Lung (tissue), 12 donors: Measurements from ENCODE around the gene TUBA1C. TPM values are rescaled to one million over a fixed set of nuclear protein-coding genes. Genes with fewer than 3 reads are reported as not detected.

Source experiments
- ATAC-seq: fragments of 200-7000 bp; cut with Tn5 transposase; one replicate; pipeline ENCODE4 v1.9.1; 2020; ENCODE audit warnings: moderate number of reproducible peaks; ENCODE audit not compliant: insufficient read depth, low FRiP score
- DNase-seq, 3 donors: peaks; one replicate each; pipeline ENCODE4 v3.0.0-alpha.2; 2013 to 2017
- H3K27ac ChIP-seq, 2 donors: one replicate each; pipeline ENCODE4 v1.5.1; 2013; ENCODE audit warnings: mild to moderate bottlenecking in 2 of 2, moderate library complexity in 2 of 2, control low read depth in 1 of 2, inconsistent platforms in 1 of 2, low read depth in 1 of 2, low read length in 1 of 2
- H3K27me3 ChIP-seq, 3 donors: one replicate each; pipeline ENCODE4 v1.5.1; 2013; ENCODE audit warnings: low read length in 2 of 3; ENCODE audit not compliant: control insufficient read depth in 3 of 3, insufficient read depth in 3 of 3
- H3K36me3 ChIP-seq, 4 donors: one replicate each; pipeline ENCODE4 v1.5.1; 2013; ENCODE audit warnings: low read length in 4 of 4, mild to moderate bottlenecking in 1 of 4, moderate library complexity in 1 of 4; ENCODE audit not compliant: control insufficient read depth in 4 of 4, insufficient read depth in 4 of 4
- H3K4me1 ChIP-seq, 5 donors: one replicate each; pipeline ENCODE4 v1.5.1; 2013; ENCODE audit warnings: low read length in 5 of 5, mild to moderate bottlenecking in 2 of 5, moderate library complexity in 1 of 5; ENCODE audit not compliant: control insufficient read depth in 5 of 5, insufficient read depth in 5 of 5
- H3K4me3 ChIP-seq: one replicate; pipeline ENCODE4 v1.5.1; 2013; ENCODE audit warnings: mild to moderate bottlenecking, control low read depth, moderate library complexity
- H3K9ac ChIP-seq, 2 donors: one replicate each; pipeline ENCODE4 v1.5.1; 2013; ENCODE audit warnings: low read length in 2 of 2, control low read depth in 1 of 2; ENCODE audit not compliant: insufficient read depth in 1 of 2
- H3K9me3 ChIP-seq, 4 donors: one replicate each; pipeline ENCODE4 v1.5.1; 2013; ENCODE audit warnings: low read length in 3 of 4, mild to moderate bottlenecking in 1 of 4, moderate library complexity in 1 of 4; ENCODE audit not compliant: control insufficient read depth in 4 of 4, insufficient read depth in 3 of 4
- CTCF ChIP-seq: IDR thresholded peaks from 2 replicates; pipeline ENCODE4 v1.5.1; 2012; ENCODE audit warnings: mild to moderate bottlenecking; ENCODE audit errors: control extremely low read depth, extremely low read depth
- WGBS, 2 donors: extraction: QIAGEN DNeasy Blood & Tissue Kit; methylation state at CpG; one replicate each; pipeline ENCODE4 v1.1.7; 2013; 5-methylcytosine and 5-hydroxymethylcytosine counted together
- polyA plus RNA-seq, 2 donors: library from polyadenylated mRNA; stranded (reverse); fragments of 200-250 nt; gene quantifications; one replicate each; pipeline ENCODE4 v1.2.1, GENCODE V29; 2013
- total RNA-seq, 2 donors: library from RNA; depleted of rRNA in 1 of 2; stranded (reverse); fragments of >200 nt in 1 of 2; gene quantifications; one replicate each; pipeline ENCODE4 v1.2.1, GENCODE V29; 2014 to 2021
- donor health status: control.
- donor health status: control.
- donor health status: Bipolar disorder and iron deficiency.
- donor health status: healthy.
- donor health status: DM: yes; HTN: yes; CAD: no.

TUBA1C gene
- total and polyA plus RNA-seq, 4 donors: 54.3 to 593 (median 201) TPM

- ATAC-seq: no peak
- Histone ChIP-seq H3K36me3 (no peaks in the 10 kb centered on the region), H3K4me1 (peaks cover 0 to 25% (median 16%) of the 10 kb centered on the region in 5 donors), H3K27ac (no peak overlapping the region), H3K4me3 (no peak overlapping the region), H3K27me3 (peaks cover 0 to 62% (median 40%) of the 10 kb centered on the region in 3 donors), H3K9me3 (no peaks in the 10 kb centered on the region), H3K9ac (no peak overlapping the region)
- no peak for DNase-seq
- WGBS, 2 donors: 42 to 58% methylated on average over 5 of the region's 5 CpGs
- no peak for TF ChIP-seq CTCF
These were observed 29.9 kb downstream of the TUBA1C start for GRCh38 chr12:49294804-49295081.

- Histone ChIP-seq H3K9ac (no peak within 1 kb of the TSS), H3K9me3 (no peaks in the 10 kb centered on the region), H3K27ac (no peak within 1 kb of the TSS), H3K4me1 (peaks cover 0 to 25% (median 16%) of the 10 kb centered on the region in 5 donors), H3K4me3 (no peak within 1 kb of the TSS), H3K36me3 (no peaks in the 10 kb centered on the region), H3K27me3 (peaks cover 0 to 62% (median 40%) of the 10 kb centered on the region in 3 donors)
- DNase-seq (peak in 2 of 3 donors; percentile 9 to 30), ATAC-seq (no peak)
- TF ChIP-seq CTCF: no peak
- WGBS, 2 donors: 8 to 22% methylated on average over 68 to 82 of the region's 82 CpGs
These were observed 30.4 kb downstream of the TUBA1C start, which contains the start of gene PRPH for GRCh38 chr12:49295082-49295936. PRPH (plus strand) TSS chr12:49295147; CDS start chr12:49295201, 54 bp downstream.

GRCh38 chr12:49296034-49296835, 31.4 kb downstream of the TUBA1C start:
- H3K36me3 ChIP-seq: no peaks in the 10 kb centered on the region
- peaks cover 0 to 62% (median 42%) of the 10 kb centered on the region in 3 donors for H3K27me3 ChIP-seq
- no peak overlapping the region for H3K4me3 ChIP-seq
- TF ChIP-seq CTCF: peak; percentile 5
- H3K27ac ChIP-seq: no peak overlapping the region
- H3K9ac ChIP-seq: no peak overlapping the region
- peaks cover 0 to 25% (median 16%) of the 10 kb centered on the region in 5 donors for H3K4me1 ChIP-seq
- DNase-seq: peak in 1 of 3 donors; percentile 39
- H3K9me3 ChIP-seq: no peaks in the 10 kb centered on the region
- WGBS, 2 donors: 15 to 25% methylated on average over 52 to 54 of the region's 54 CpGs
- ATAC-seq: no peak
